ENCODE data around the gene DENND6A. TPM values are rescaled to one million over a fixed set of nuclear protein-coding genes. Genes with fewer than 3 reads are reported as not detected.
A peak's percentile ranks its signal among the peaks of the same experiment; 100 is the strongest.
"Not testable (repeated sequence)": the region's sequence is repeated elsewhere in the genome, so short reads cannot be mapped to it uniquely, and the experiment has no call there.

Gene DENND6A
- total RNA-seq, 3 donors from 2014 or later (not counting 1 experiment from before 2014, with no cell fraction given): 54.5 to 69.8 (median 57.1) TPM

DNA sequence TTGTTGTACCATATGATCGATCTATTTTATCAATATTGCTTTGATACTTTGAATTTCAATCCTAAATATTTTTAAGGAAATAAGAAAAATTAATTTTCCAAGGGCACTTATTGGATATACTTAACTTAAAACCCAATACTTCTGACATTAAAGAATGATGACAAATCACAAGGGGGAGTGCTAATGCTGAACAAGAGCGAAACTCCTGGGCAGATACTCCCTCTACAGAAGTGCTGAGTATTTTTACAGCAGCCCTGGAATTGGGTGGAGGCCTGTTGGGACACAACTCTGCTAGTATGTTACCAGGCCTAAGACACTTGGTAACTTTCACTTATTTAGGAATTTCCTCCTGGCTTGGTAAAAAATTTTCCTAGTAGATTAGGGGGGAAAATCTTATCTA lies 46.2 kb downstream of the DENND6A start:
- Mint-ChIP-seq H3K4me1 (peaks cover 16 to 28% of the 10 kb centered on the region in 2 donors), H3K4me3 (no peak overlapping the region), H3K27me3 (ENCODE audit: low read depth in 2 of 2) (no peaks in the 10 kb centered on the region), H3K9me3 (no peaks in the 10 kb centered on the region), H3K36me3 (peaks cover 28% of the 10 kb centered on the region), H3K27ac (peak overlapping the region; percentile 67 to 70)
- TF ChIP-seq, protein P1, sequence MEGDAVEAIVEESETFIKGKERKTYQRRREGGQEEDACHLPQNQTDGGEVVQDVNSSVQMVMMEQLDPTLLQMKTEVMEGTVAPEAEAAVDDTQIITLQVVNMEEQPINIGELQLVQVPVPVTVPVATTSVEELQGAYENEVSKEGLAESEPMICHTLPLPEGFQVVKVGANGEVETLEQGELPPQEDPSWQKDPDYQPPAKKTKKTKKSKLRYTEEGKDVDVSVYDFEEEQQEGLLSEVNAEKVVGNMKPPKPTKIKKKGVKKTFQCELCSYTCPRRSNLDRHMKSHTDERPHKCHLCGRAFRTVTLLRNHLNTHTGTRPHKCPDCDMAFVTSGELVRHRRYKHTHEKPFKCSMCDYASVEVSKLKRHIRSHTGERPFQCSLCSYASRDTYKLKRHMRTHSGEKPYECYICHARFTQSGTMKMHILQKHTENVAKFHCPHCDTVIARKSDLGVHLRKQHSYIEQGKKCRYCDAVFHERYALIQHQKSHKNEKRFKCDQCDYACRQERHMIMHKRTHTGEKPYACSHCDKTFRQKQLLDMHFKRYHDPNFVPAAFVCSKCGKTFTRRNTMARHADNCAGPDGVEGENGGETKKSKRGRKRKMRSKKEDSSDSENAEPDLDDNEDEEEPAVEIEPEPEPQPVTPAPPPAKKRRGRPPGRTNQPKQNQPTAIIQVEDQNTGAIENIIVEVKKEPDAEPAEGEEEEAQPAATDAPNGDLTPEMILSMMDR (IDR thresholded peaks at IDR 0.05): no peak
- H3K27me3 ChIP-seq (ENCODE audit: control insufficient read depth, insufficient read depth, low read length): no peaks in the 10 kb centered on the region
- H3K4me3 ChIP-seq (ENCODE audit: low read length): no peak overlapping the region
- 89% methylated on average over 1 of the region's 2 CpGs for WGBS (ENCODE audit: insufficient coverage)
- H3K4me1 ChIP-seq (ENCODE audit: control insufficient read depth, insufficient read depth, low read length): no peaks in the 10 kb centered on the region
- H3K9me3 ChIP-seq (ENCODE audit: control insufficient read depth, insufficient read depth, low read length): no peaks in the 10 kb centered on the region
- no peak overlapping the region for H3K27ac ChIP-seq (ENCODE audit: low read length)
- H3K36me3 ChIP-seq (ENCODE audit: control insufficient read depth, insufficient read depth, low read length): peaks cover 42% of the 10 kb centered on the region
- DNase-seq: peak in 1 of 2 donors; percentile 44
- peak in 2 of 3 donors; percentile 57 to 60 for ATAC-seq
- intact Hi-C loops (cut with micrococcal nuclease): no loop called here

DNA sequence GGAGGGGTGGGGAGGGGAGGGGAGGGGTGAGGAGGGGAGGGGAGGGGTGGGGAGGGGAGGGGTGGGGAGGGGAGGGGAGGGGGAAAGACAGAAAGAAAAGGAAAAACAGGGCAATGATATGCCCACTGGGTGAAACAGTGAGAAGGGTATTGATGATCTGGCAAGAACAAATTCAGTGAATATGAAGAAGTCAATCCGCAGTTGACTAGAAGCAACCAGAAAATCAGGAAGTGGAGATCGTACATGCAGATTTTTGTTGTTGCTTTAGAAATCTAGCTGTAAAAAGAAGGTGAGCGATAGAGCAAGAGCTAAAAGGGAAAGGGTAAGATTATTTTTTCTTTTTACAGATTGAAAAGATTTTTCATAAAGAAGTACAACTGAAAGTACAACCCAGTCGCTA lies 48.1 kb downstream of the DENND6A start:
- H3K36me3 ChIP-seq (ENCODE audit: control insufficient read depth, insufficient read depth, low read length): peaks cover 40% of the 10 kb centered on the region
- H3K4me3 ChIP-seq (ENCODE audit: low read length): no peak overlapping the region
- no peak overlapping the region for H3K4me3 Mint-ChIP-seq
- no peaks in the 10 kb centered on the region for H3K9me3 Mint-ChIP-seq
- H3K27ac Mint-ChIP-seq: peak overlapping the region in 1 of 2 donors; percentile 4
- intact Hi-C loops (cut with micrococcal nuclease): no loop called here
- H3K36me3 Mint-ChIP-seq: peaks cover 32% of the 10 kb centered on the region
- TF ChIP-seq, protein P1 (IDR thresholded peaks at IDR 0.05): no peak
- no peaks in the 10 kb centered on the region for H3K27me3 ChIP-seq (ENCODE audit: control insufficient read depth, insufficient read depth, low read length)
- H3K9me3 ChIP-seq (ENCODE audit: control insufficient read depth, insufficient read depth, low read length): no peaks in the 10 kb centered on the region
- 97% methylated on average over 4 of the region's 4 CpGs for WGBS (ENCODE audit: insufficient coverage)
- H3K27ac ChIP-seq (ENCODE audit: low read length): no peak overlapping the region
- ATAC-seq: no peak
- no peaks in the 10 kb centered on the region for H3K27me3 Mint-ChIP-seq (ENCODE audit: low read depth in 2 of 2)
- H3K4me1 Mint-ChIP-seq: peaks cover 16 to 25% of the 10 kb centered on the region in 2 donors
- no peak for DNase-seq
- H3K4me1 ChIP-seq (ENCODE audit: control insufficient read depth, insufficient read depth, low read length): no peaks in the 10 kb centered on the region

DNA sequence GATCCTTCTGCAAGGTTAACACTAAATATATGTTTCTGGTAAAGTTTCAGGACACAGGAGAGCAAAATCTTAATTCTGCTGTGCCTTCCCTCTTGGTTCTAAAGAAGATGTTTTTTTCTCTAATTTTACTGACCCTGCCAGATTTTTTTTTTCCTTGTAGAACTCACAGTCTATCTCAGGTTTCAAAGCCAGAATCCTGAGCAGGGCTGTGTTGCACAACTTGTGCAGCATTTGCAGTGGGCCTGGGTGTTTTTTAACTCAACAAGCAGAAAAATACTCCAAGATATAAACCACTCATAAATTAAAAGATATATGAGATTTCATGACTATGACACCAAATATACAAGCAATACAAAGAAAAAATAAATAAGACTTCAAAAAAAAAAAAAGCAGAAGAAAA lies 55.5 kb downstream of the DENND6A start:
- peaks cover 22% of the 10 kb centered on the region for H3K36me3 Mint-ChIP-seq
- ATAC-seq: no peak

DNA sequence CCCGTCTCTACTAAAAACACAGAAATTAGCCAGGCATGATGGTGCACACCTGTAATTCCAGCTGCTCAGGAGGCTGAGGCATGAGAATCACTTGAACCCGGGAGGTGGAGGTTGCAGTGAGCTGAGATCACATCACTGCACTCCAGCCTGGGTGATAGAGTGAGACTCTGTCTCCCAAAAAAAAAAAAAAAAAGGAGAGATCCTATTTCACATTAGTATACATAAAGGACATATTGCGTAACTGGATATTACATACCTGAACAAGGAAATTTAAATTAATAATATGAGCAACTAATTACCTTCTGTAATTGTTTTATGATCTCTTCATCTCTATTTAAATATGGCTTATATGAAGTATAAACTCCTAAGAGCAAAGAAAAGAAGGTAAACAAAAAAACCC lies 58.6 kb downstream of the DENND6A start:
- H3K27me3 ChIP-seq (ENCODE audit: control insufficient read depth, insufficient read depth, low read length); DNase-seq; H3K27ac Mint-ChIP-seq; H3K9me3 ChIP-seq (ENCODE audit: control insufficient read depth, insufficient read depth, low read length); H3K27me3 Mint-ChIP-seq (ENCODE audit: low read depth in 2 of 2); intact Hi-C loops (cut with micrococcal nuclease); H3K9me3 Mint-ChIP-seq; H3K4me1 ChIP-seq (ENCODE audit: control insufficient read depth, insufficient read depth, low read length); ATAC-seq; H3K4me3 Mint-ChIP-seq; H3K4me3 ChIP-seq (ENCODE audit: low read length); H3K4me1 Mint-ChIP-seq; H3K27ac ChIP-seq (ENCODE audit: low read length): not testable (repeated sequence)
- WGBS (ENCODE audit: insufficient coverage): 97% methylated on average over 2 of the region's 3 CpGs
- H3K36me3 Mint-ChIP-seq: peaks cover 12% of the 10 kb centered on the region
- peaks cover 64% of the 10 kb centered on the region for H3K36me3 ChIP-seq (ENCODE audit: control insufficient read depth, insufficient read depth, low read length)

More for the DNA sequence above, 55.5 kb downstream of the DENND6A start:
- Histone ChIP-seq H3K27me3 (ENCODE audit: control insufficient read depth, insufficient read depth, low read length) (no peaks in the 10 kb centered on the region), H3K27ac (ENCODE audit: low read length) (no peak overlapping the region), H3K36me3 (ENCODE audit: control insufficient read depth, insufficient read depth, low read length) (peaks cover 63% of the 10 kb centered on the region), H3K4me3 (ENCODE audit: low read length) (no peak overlapping the region), H3K9me3 (ENCODE audit: control insufficient read depth, insufficient read depth, low read length) (no peaks in the 10 kb centered on the region), H3K4me1 (ENCODE audit: control insufficient read depth, insufficient read depth, low read length) (no peaks in the 10 kb centered on the region)
- Mint-ChIP-seq H3K27ac (peak overlapping the region in 1 of 2 donors; percentile 48), H3K9me3 (no peaks in the 10 kb centered on the region), H3K4me3 (no peak overlapping the region), H3K27me3 (ENCODE audit: low read depth in 2 of 2) (no peaks in the 10 kb centered on the region), H3K4me1 (no peaks in the 10 kb centered on the region)
- no peak for DNase-seq
- TF ChIP-seq, protein P1 (IDR thresholded peaks at IDR 0.05): no peak
- intact Hi-C loops (cut with micrococcal nuclease): no loop called here
